H1 (cell line): ENCODE data around the gene MUS81. TPM values are rescaled to one million over a fixed set of nuclear protein-coding genes. Genes with fewer than 3 reads are reported as not detected.

Source experiments
- ASH2L ChIP-seq: fragments of 200-600, 300-600 bp; sonication (generic); IDR thresholded peaks from one replicate; pipeline ENCODE4 v1.7.1; 2017; ENCODE audit warnings: low read length
- BACH1 ChIP-seq: IDR thresholded peaks from 2 replicates; pipeline ENCODE4 v1.6.1; 2012; ENCODE audit warnings: low read length, improper control_type of control experiment
- BCL11A ChIP-seq, 2 experiments: IDR thresholded peaks; one replicate each; pipeline ENCODE4 v1.6.1; 2011; ENCODE audit warnings: low read depth in 2 of 2, low read length in 2 of 2, mild to moderate bottlenecking in 2 of 2
- CHD1 ChIP-seq: IDR thresholded peaks from 2 replicates; pipeline ENCODE4 v1.6.1; 2012; ENCODE audit warnings: low read depth, low read length, improper control_type of control experiment
- EP300 ChIP-seq, 2 experiments: IDR thresholded peaks; 1 replicate in 1 of 2; 2 replicates in 1 of 2; pipeline ENCODE4 v1.6.1; 2011 to 2012; ENCODE audit warnings: low read depth in 2 of 2, low read length in 2 of 2, mild to moderate bottlenecking in 2 of 2, borderline replicate concordance in 1 of 2, inconsistent platforms in 1 of 2, moderate library complexity in 1 of 2
- HDAC2 ChIP-seq, 2 experiments: fragments of 300-600 bp in 1 of 2; sonication (generic) in 1 of 2; IDR thresholded peaks; 2 replicates each; pipeline ENCODE4 v1.6.1; 2011 to 2012; ENCODE audit warnings: low read depth in 2 of 2, low read length in 2 of 2, mild to moderate bottlenecking in 2 of 2, moderate library complexity in 2 of 2, borderline replicate concordance in 1 of 2, inconsistent platforms in 1 of 2
- JUND ChIP-seq: IDR thresholded peaks from 2 replicates; pipeline ENCODE4 v1.6.1; 2011; ENCODE audit warnings: mild to moderate bottlenecking, improper control_type of control experiment, low read length
- MAX ChIP-seq: IDR thresholded peaks from 2 replicates; pipeline ENCODE4 v1.6.1; 2012; ENCODE audit warnings: inconsistent platforms
- NANOG ChIP-seq: IDR thresholded peaks from 2 replicates; pipeline ENCODE4 v1.6.1; 2011; ENCODE audit warnings: low read length, low read depth, mild to moderate bottlenecking, inconsistent platforms; ENCODE audit not compliant: insufficient read depth, poor library complexity, severe bottlenecking
- PHF8 ChIP-seq: fragments of 200-600 bp; sonication (generic); conservative IDR thresholded peaks from 2 replicates; pipeline ENCODE4 v1.7.1; 2012; ENCODE audit warnings: low read depth, mild to moderate bottlenecking, inconsistent platforms, low read length, moderate library complexity
- SIN3A ChIP-seq, 2 experiments: IDR thresholded peaks in 1 of 2; conservative IDR thresholded peaks in 1 of 2; 2 replicates each; pipeline ENCODE4 v1.6.1; 2011 to 2012; ENCODE audit warnings: low read length in 2 of 2, improper control_type of control experiment in 1 of 2, low read depth in 1 of 2, mild to moderate bottlenecking in 1 of 2
- SIRT6 ChIP-seq: IDR thresholded peaks from one replicate; pipeline ENCODE4 v1.7.1; 2012; ENCODE audit warnings: low read length, inconsistent platforms
- SRF ChIP-seq: IDR thresholded peaks from 2 replicates; pipeline ENCODE4 v1.6.1; 2011; ENCODE audit warnings: mild to moderate bottlenecking, low read depth, low read length, moderate library complexity
- TAF7 ChIP-seq: optimal IDR thresholded peaks from 2 replicates; pipeline ENCODE3; 2011; ENCODE audit warnings: low read depth, mild to moderate bottlenecking, inconsistent platforms, low read length, moderate library complexity, borderline replicate concordance
- USF2 ChIP-seq: IDR thresholded peaks from 2 replicates; pipeline ENCODE4 v1.6.1; 2011; ENCODE audit warnings: low read length, improper control_type of control experiment
- YY1 ChIP-seq: IDR thresholded peaks from 2 replicates; pipeline ENCODE4 v1.6.1; 2011; ENCODE audit warnings: low read depth, mild to moderate bottlenecking, low read length
- polyA plus RNA-seq, 7 experiments: library from polyadenylated mRNA; depleted of rRNA in 3 of 7; stranded (reverse) in 5 of 7; unstranded in 2 of 7; fragments of >200 nt in 5 of 7; fragments of 200-250 nt in 2 of 7; gene quantifications; 1 replicate in 5 of 7; 2 replicates in 1 of 7; 4 replicates in 1 of 7; pipeline versions ENCODE4 v1.2.1 to v1.2.3, GENCODE V29; 2011 to 2013; ENCODE audit warnings: missing spikeins in 2 of 7, mixed read lengths in 2 of 7
- total RNA-seq: library from RNA; stranded (reverse); fragmentation: NEBNext Ultra II Directional; extraction: Animal tissue kit (Norgen Biotek cat#: 25700); gene quantifications from 2 replicates; pipeline ENCODE4 v1.2.1, GENCODE V29; 2021
- TF ChIP-seq, protein P1 (sequence below), 3 experiments: IDR thresholded peaks; 1 replicate in 2 of 3; 2 replicates in 1 of 3; pipeline versions ENCODE4 v1.5.1 to v1.6.1; 2011; ENCODE audit warnings: low read length in 3 of 3, mild to moderate bottlenecking in 3 of 3, inconsistent platforms in 2 of 3, low read depth in 1 of 3, moderate library complexity in 1 of 3; ENCODE audit not compliant: insufficient read depth in 1 of 3; ENCODE audit errors: control extremely low read depth in 1 of 3

Gene MUS81
- total and polyA plus RNA-seq, 2 of the 8 experiments (the other 6 are each of a cell fraction or from before 2014, with no cell fraction given) = 30.2 to 31.5 TPM

DNA sequence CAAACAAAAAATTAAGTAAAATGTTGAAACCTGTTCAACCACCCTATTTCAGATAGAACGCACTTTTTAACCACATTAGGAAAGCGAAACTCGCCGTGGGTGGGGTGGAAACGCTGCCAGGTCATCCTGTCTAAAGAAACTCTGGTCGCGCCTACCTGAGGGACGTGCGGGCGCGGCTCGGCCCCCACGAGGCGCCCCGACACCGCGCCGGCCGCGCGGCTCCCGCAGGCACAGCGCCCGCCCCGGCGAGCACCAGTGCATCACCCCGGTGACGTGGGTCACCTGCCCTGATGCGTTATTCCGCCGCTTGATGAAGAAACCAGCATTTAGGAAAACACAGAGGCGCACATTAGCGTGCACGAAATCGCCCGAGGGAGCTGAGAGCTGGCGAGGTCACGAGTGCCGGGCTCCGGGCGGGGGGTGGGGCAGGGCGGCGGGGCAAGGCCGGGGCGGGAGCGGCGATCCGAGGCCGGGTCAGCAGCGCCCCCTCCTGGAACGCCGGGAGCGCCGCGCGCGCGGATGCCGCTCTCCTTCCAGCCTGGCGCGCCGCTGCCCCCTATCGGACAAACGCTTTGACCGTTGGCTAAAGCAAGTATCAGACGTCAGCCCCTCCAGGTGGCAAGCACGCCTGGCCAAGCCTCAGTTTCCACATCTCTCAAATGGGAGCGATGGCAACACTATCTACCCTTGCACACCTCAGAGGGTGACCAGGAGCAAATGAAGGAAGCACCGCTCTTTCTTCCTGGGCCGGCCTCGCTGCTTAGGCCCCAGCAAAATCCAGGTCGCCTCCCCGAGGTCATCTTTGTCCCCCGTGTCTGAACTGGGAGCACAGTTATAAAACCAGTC, 42.2 kb upstream of the MUS81 start (continued):
- TF ChIP-seq USF2 = 0 out of 2 replicates have a peak, but pooled peaks have one; percentile 39
- peak in 1 of 2 experiments; percentile 97; a peak in 1 of 4 replicates for TF ChIP-seq HDAC2 (IDR thresholded peaks at IDR 0.05; ENCODE audit: borderline replicate concordance in 1 of 2, low read depth in 2 of 2, low read length in 2 of 2)
- TF ChIP-seq BACH1 = peak; percentile 64
- TF ChIP-seq TAF7 = peak; percentile 85
- TF ChIP-seq, protein P1, sequence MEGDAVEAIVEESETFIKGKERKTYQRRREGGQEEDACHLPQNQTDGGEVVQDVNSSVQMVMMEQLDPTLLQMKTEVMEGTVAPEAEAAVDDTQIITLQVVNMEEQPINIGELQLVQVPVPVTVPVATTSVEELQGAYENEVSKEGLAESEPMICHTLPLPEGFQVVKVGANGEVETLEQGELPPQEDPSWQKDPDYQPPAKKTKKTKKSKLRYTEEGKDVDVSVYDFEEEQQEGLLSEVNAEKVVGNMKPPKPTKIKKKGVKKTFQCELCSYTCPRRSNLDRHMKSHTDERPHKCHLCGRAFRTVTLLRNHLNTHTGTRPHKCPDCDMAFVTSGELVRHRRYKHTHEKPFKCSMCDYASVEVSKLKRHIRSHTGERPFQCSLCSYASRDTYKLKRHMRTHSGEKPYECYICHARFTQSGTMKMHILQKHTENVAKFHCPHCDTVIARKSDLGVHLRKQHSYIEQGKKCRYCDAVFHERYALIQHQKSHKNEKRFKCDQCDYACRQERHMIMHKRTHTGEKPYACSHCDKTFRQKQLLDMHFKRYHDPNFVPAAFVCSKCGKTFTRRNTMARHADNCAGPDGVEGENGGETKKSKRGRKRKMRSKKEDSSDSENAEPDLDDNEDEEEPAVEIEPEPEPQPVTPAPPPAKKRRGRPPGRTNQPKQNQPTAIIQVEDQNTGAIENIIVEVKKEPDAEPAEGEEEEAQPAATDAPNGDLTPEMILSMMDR (IDR thresholded peaks at IDR 0.05; ENCODE audit: control extremely low read depth in 1 of 3, insufficient read depth in 1 of 3, low read depth in 1 of 3, low read length in 3 of 3) = peak; percentile 99 to 100 (median 99)
- peak; percentile 34; the same call in 1 of the 2 replicates for TF ChIP-seq YY1
- peak; percentile 39; the same call in 1 of the 2 replicates for TF ChIP-seq JUND
- peak in 1 of 2 experiments; percentile 23; a peak in 1 of 4 replicates for TF ChIP-seq SIN3A (conservative IDR thresholded peaks at IDR 0.05 in 1 of 2, IDR thresholded peaks at IDR 0.05 in 1 of 2; ENCODE audit: low read depth in 1 of 2, low read length in 2 of 2)
- no peak for TF ChIP-seq ASH2L
- TF ChIP-seq NANOG = peak; percentile 27
- TF ChIP-seq CHD1 = no peak
- peak in 1 of 2 experiments; percentile 28; a peak in 1 of 3 replicates for TF ChIP-seq EP300 (IDR thresholded peaks at IDR 0.05; ENCODE audit: borderline replicate concordance in 1 of 2, low read depth in 2 of 2, low read length in 2 of 2)
- 0 out of 2 replicates have a peak, but pooled peaks have one; percentile 10 for TF ChIP-seq SRF
- no peak for TF ChIP-seq BCL11A (IDR thresholded peaks at IDR 0.05; ENCODE audit: low read depth in 2 of 2, low read length in 2 of 2)
- TF ChIP-seq MAX = peak; percentile 55
- no peak for TF ChIP-seq SIRT6
- 0 out of 2 replicates have a peak, but pooled peaks have one; percentile 28 for TF ChIP-seq PHF8
